CD4-positive, alpha-beta T cell treated with Interleukin-17A for 1 hour (primary cell): ENCODE results near the gene NLGN4X.
"Not testable (repeated sequence)": the region's sequence is repeated elsewhere in the genome, so short reads cannot be mapped to it uniquely, and the experiment has no call there.

Experiments used
- DNase-seq: peaks from one replicate; pipeline ENCODE4 v3.0.0-alpha.2; 2020

NLGN4X gene

GRCh38 chrX:6002056-6002455 is 226.6 kb downstream of the NLGN4X start:
- no peak for DNase-seq

- DNase-seq, result no peak
Observed at GRCh38 chrX:5998901-5999300, 229.8 kb downstream of the NLGN4X start.

- no peak for DNase-seq
Observed at GRCh38 chrX:5998456-5998855, 230.2 kb downstream of the NLGN4X start.

- no peak for DNase-seq
Observed at GRCh38 chrX:5991393-5991792, 237.3 kb downstream of the NLGN4X start.

GRCh38 chrX:5979338-5979737 is 249.3 kb downstream of the NLGN4X start:
- DNase-seq, result no peak

GRCh38 chrX:5976332-5976731 is 252.3 kb downstream of the NLGN4X start:
- no peak for DNase-seq

GRCh38 chrX:5971300-5971699 is 257.4 kb downstream of the NLGN4X start:
- DNase-seq, result no peak

- no peak for DNase-seq
Observed at GRCh38 chrX:5965406-5965805, 263.3 kb downstream of the NLGN4X start.

GRCh38 chrX:5959286-5959685 is 269.4 kb downstream of the NLGN4X start:
- DNase-seq, result no peak

- DNase-seq, result no peak
Observed at GRCh38 chrX:5958523-5958922, 270.1 kb downstream of the NLGN4X start.

GRCh38 chrX:5957506-5957905 is 271.2 kb downstream of the NLGN4X start:
- DNase-seq, result no peak

GRCh38 chrX:5936438-5936837 is 292.2 kb downstream of the NLGN4X start:
- DNase-seq, result no peak

GRCh38 chrX:5928224-5928623 is 300.4 kb downstream of the NLGN4X start:
- DNase-seq, result no peak

GRCh38 chrX:5916945-5917344 is 311.7 kb downstream of the NLGN4X start:
- DNase-seq, result no peak

GRCh38 chrX:5915783-5916182 is 312.9 kb downstream of the NLGN4X start:
- no peak for DNase-seq

GRCh38 chrX:5907207-5907606 is 321.5 kb downstream of the NLGN4X start:
- no peak for DNase-seq

- DNase-seq, result not testable (repeated sequence)
Observed at GRCh38 chrX:5903586-5904190, 325.0 kb downstream of the NLGN4X start.

GRCh38 chrX:5898463-5898862 is 330.2 kb downstream of the NLGN4X start:
- DNase-seq, result no peak

- DNase-seq, result no peak
Observed at GRCh38 chrX:5891378-5891777, 337.3 kb downstream of the NLGN4X start.

- no peak for DNase-seq
Observed at GRCh38 chrX:5876984-5877596, 351.6 kb downstream of the NLGN4X start.

- DNase-seq, result no peak
Observed at GRCh38 chrX:5870238-5870637, 358.4 kb downstream of the NLGN4X start.

GRCh38 chrX:5869786-5870185 is 358.9 kb downstream of the NLGN4X start:
- no peak for DNase-seq

GRCh38 chrX:5867778-5868177 is 360.9 kb downstream of the NLGN4X start:
- DNase-seq, result no peak

GRCh38 chrX:5857232-5857631 is 371.4 kb downstream of the NLGN4X start:
- no peak for DNase-seq

GRCh38 chrX:5852941-5853340 is 375.7 kb downstream of the NLGN4X start:
- no peak for DNase-seq
